ENCODE measurements around the gene ABCA3.
A peak's percentile ranks its signal among the peaks of the same experiment; 100 is the strongest.
"Not testable (repeated sequence)": the region's sequence is repeated elsewhere in the genome, so short reads cannot be mapped to it uniquely, and the experiment has no call there.

Gene ABCA3
- 18.3 to 26.5 (median 20.0) reads per million in 3 donors for total RNA-seq

- Histone ChIP-seq H3K36me3 (ENCODE audit: control insufficient read depth, insufficient read depth, low read length) (no peaks in the 10 kb centered on the region), H3K4me3 (ENCODE audit: insufficient read depth, low read depth, low read length, poor library complexity, severe bottlenecking) (peak within 1 kb of the TSS; percentile 67), H3K9me3 (ENCODE audit: control insufficient read depth, low read length) (no peaks in the 10 kb centered on the region), H3K27me3 (replicated peaks; ENCODE audit: control insufficient read depth, insufficient read depth, low read length, poor library complexity, severe bottlenecking) (no peaks in the 10 kb centered on the region), H3K27ac (ENCODE audit: insufficient read depth, low read length, poor library complexity, severe bottlenecking) (no peak within 1 kb of the TSS), H3K4me1 (ENCODE audit: control insufficient read depth, insufficient read depth, low read length, poor library complexity, severe bottlenecking) (peaks cover 16% of the 10 kb centered on the region)
- peak; percentile 82 to 87 (median 86) for DNase-seq
Observed at GRCh38 chr16:2340564-2341455, at the start of gene ABCA3. ABCA3 (minus strand) TSS chr16:2340728; CDS start chr16:2326466, 14,262 bp downstream.

- H3K36me3 ChIP-seq (ENCODE audit: control insufficient read depth, insufficient read depth, low read length) = no peaks in the 10 kb centered on the region
- no peaks in the 10 kb centered on the region for H3K4me1 ChIP-seq (ENCODE audit: control insufficient read depth, insufficient read depth, low read length, poor library complexity, severe bottlenecking)
- no peak for DNase-seq
- H3K4me3 ChIP-seq (ENCODE audit: insufficient read depth, low read depth, low read length, poor library complexity, severe bottlenecking) = no peak overlapping the region
- peaks cover 6% of the 10 kb centered on the region for H3K9me3 ChIP-seq (ENCODE audit: control insufficient read depth, low read length)
- no peaks in the 10 kb centered on the region for H3K27me3 ChIP-seq (replicated peaks; ENCODE audit: control insufficient read depth, insufficient read depth, low read length, poor library complexity, severe bottlenecking)
- H3K27ac ChIP-seq (ENCODE audit: insufficient read depth, low read length, poor library complexity, severe bottlenecking) = no peak overlapping the region
Observed at GRCh38 chr16:2388875-2389433, 48.4 kb upstream of the ABCA3 start.

GRCh38 chr16:2388139-2388874, 47.8 kb upstream of the ABCA3 start:
- Histone ChIP-seq H3K4me1 (ENCODE audit: control insufficient read depth, insufficient read depth, low read length, poor library complexity, severe bottlenecking) (no peaks in the 10 kb centered on the region), H3K4me3 (ENCODE audit: insufficient read depth, low read depth, low read length, poor library complexity, severe bottlenecking) (no peak overlapping the region), H3K27me3 (replicated peaks; ENCODE audit: control insufficient read depth, insufficient read depth, low read length, poor library complexity, severe bottlenecking) (no peaks in the 10 kb centered on the region), H3K9me3 (ENCODE audit: control insufficient read depth, low read length) (peaks cover 6% of the 10 kb centered on the region), H3K27ac (ENCODE audit: insufficient read depth, low read length, poor library complexity, severe bottlenecking) (no peak overlapping the region), H3K36me3 (ENCODE audit: control insufficient read depth, insufficient read depth, low read length) (no peaks in the 10 kb centered on the region)
- no peak for DNase-seq

- no peaks in the 10 kb centered on the region for H3K4me1 ChIP-seq (ENCODE audit: control insufficient read depth, insufficient read depth, low read length, poor library complexity, severe bottlenecking)
- H3K4me3 ChIP-seq (ENCODE audit: insufficient read depth, low read depth, low read length, poor library complexity, severe bottlenecking) = no peak overlapping the region
- peaks cover 6% of the 10 kb centered on the region for H3K9me3 ChIP-seq (ENCODE audit: control insufficient read depth, low read length)
- no peak for DNase-seq
- H3K36me3 ChIP-seq (ENCODE audit: control insufficient read depth, insufficient read depth, low read length) = no peaks in the 10 kb centered on the region
- no peaks in the 10 kb centered on the region for H3K27me3 ChIP-seq (replicated peaks; ENCODE audit: control insufficient read depth, insufficient read depth, low read length, poor library complexity, severe bottlenecking)
- H3K27ac ChIP-seq (ENCODE audit: insufficient read depth, low read length, poor library complexity, severe bottlenecking) = no peak overlapping the region
Observed at GRCh38 chr16:2386990-2387389, 46.5 kb upstream of the ABCA3 start.

GRCh38 chr16:2385982-2386381, 45.5 kb upstream of the ABCA3 start:
- H3K9me3 ChIP-seq (ENCODE audit: control insufficient read depth, low read length); H3K36me3 ChIP-seq (ENCODE audit: control insufficient read depth, insufficient read depth, low read length); H3K27ac ChIP-seq (ENCODE audit: insufficient read depth, low read length, poor library complexity, severe bottlenecking); DNase-seq; H3K4me3 ChIP-seq (ENCODE audit: insufficient read depth, low read depth, low read length, poor library complexity, severe bottlenecking); H3K4me1 ChIP-seq (ENCODE audit: control insufficient read depth, insufficient read depth, low read length, poor library complexity, severe bottlenecking); H3K27me3 ChIP-seq (replicated peaks; ENCODE audit: control insufficient read depth, insufficient read depth, low read length, poor library complexity, severe bottlenecking): not testable (repeated sequence)

GRCh38 chr16:2385190-2385836, 44.8 kb upstream of the ABCA3 start:
- no peak overlapping the region for H3K4me3 ChIP-seq (ENCODE audit: insufficient read depth, low read depth, low read length, poor library complexity, severe bottlenecking)
- peaks cover 6% of the 10 kb centered on the region for H3K9me3 ChIP-seq (ENCODE audit: control insufficient read depth, low read length)
- no peak overlapping the region for H3K27ac ChIP-seq (ENCODE audit: insufficient read depth, low read length, poor library complexity, severe bottlenecking)
- H3K4me1 ChIP-seq (ENCODE audit: control insufficient read depth, insufficient read depth, low read length, poor library complexity, severe bottlenecking) = no peaks in the 10 kb centered on the region
- no peaks in the 10 kb centered on the region for H3K27me3 ChIP-seq (replicated peaks; ENCODE audit: control insufficient read depth, insufficient read depth, low read length, poor library complexity, severe bottlenecking)
- H3K36me3 ChIP-seq (ENCODE audit: control insufficient read depth, insufficient read depth, low read length) = no peaks in the 10 kb centered on the region
- DNase-seq = no peak

GRCh38 chr16:2384426-2384825, 43.9 kb upstream of the ABCA3 start:
- no peak for DNase-seq
- no peak overlapping the region for H3K27ac ChIP-seq (ENCODE audit: insufficient read depth, low read length, poor library complexity, severe bottlenecking)
- H3K4me3 ChIP-seq (ENCODE audit: insufficient read depth, low read depth, low read length, poor library complexity, severe bottlenecking) = no peak overlapping the region
- peaks cover 6% of the 10 kb centered on the region for H3K9me3 ChIP-seq (ENCODE audit: control insufficient read depth, low read length)
- no peaks in the 10 kb centered on the region for H3K36me3 ChIP-seq (ENCODE audit: control insufficient read depth, insufficient read depth, low read length)
- H3K27me3 ChIP-seq (replicated peaks; ENCODE audit: control insufficient read depth, insufficient read depth, low read length, poor library complexity, severe bottlenecking) = no peaks in the 10 kb centered on the region
- no peaks in the 10 kb centered on the region for H3K4me1 ChIP-seq (ENCODE audit: control insufficient read depth, insufficient read depth, low read length, poor library complexity, severe bottlenecking)

- no peak overlapping the region for H3K27ac ChIP-seq (ENCODE audit: insufficient read depth, low read length, poor library complexity, severe bottlenecking)
- H3K4me1 ChIP-seq (ENCODE audit: control insufficient read depth, insufficient read depth, low read length, poor library complexity, severe bottlenecking) = no peaks in the 10 kb centered on the region
- no peak for DNase-seq
- H3K4me3 ChIP-seq (ENCODE audit: insufficient read depth, low read depth, low read length, poor library complexity, severe bottlenecking) = no peak overlapping the region
- H3K36me3 ChIP-seq (ENCODE audit: control insufficient read depth, insufficient read depth, low read length) = no peaks in the 10 kb centered on the region
- H3K9me3 ChIP-seq (ENCODE audit: control insufficient read depth, low read length) = peaks cover under 1% of the 10 kb centered on the region
- no peaks in the 10 kb centered on the region for H3K27me3 ChIP-seq (replicated peaks; ENCODE audit: control insufficient read depth, insufficient read depth, low read length, poor library complexity, severe bottlenecking)
Observed at GRCh38 chr16:2383501-2383900, 43.0 kb upstream of the ABCA3 start.

- Histone ChIP-seq H3K4me1 (ENCODE audit: control insufficient read depth, insufficient read depth, low read length, poor library complexity, severe bottlenecking) (no peaks in the 10 kb centered on the region), H3K36me3 (ENCODE audit: control insufficient read depth, insufficient read depth, low read length) (no peaks in the 10 kb centered on the region), H3K27ac (ENCODE audit: insufficient read depth, low read length, poor library complexity, severe bottlenecking) (no peak overlapping the region), H3K27me3 (replicated peaks; ENCODE audit: control insufficient read depth, insufficient read depth, low read length, poor library complexity, severe bottlenecking) (no peaks in the 10 kb centered on the region), H3K9me3 (ENCODE audit: control insufficient read depth, low read length) (no peaks in the 10 kb centered on the region), H3K4me3 (ENCODE audit: insufficient read depth, low read depth, low read length, poor library complexity, severe bottlenecking) (no peak overlapping the region)
- DNase-seq = no peak
Observed at GRCh38 chr16:2374644-2375043, 34.1 kb upstream of the ABCA3 start.
